ENCODE results near the gene MORN1. TPM values are rescaled to one million over a fixed set of nuclear protein-coding genes. Genes with fewer than 3 reads are reported as not detected.

MORN1 gene
- total and polyA plus RNA-seq, 9 of the 15 experiments (the other 6 are each of a cell fraction or from before 2014, with no cell fraction given), result 0.24 to 9.3 (median 4.2) TPM

- Histone ChIP-seq H3K27me3 (ENCODE audit: control insufficient read depth in 2 of 2, insufficient read depth in 2 of 2, low read length in 2 of 2) (peaks cover 69 to 88% of the 10 kb centered on the region in 2 experiments; a peak in 4 of 5 replicates), H3K4me1 (replicated peaks in 1 of 2; ENCODE audit: control insufficient read depth in 2 of 2, insufficient read depth in 2 of 2, low read length in 2 of 2) (peaks cover 0 to 41% of the 10 kb centered on the region in 2 experiments; a peak in 2 of 5 replicates), H3K9me3 (replicated peaks; ENCODE audit: control insufficient read depth, insufficient read depth, low read depth, low read length) (no peaks in the 10 kb centered on the region), H2AFZ (ENCODE audit: low read depth, low read length) (no peak overlapping the region), H3K79me2 (ENCODE audit: control insufficient read depth, insufficient read depth, low read length) (no peaks in the 10 kb centered on the region), H3K36me3 (ENCODE audit: control insufficient read depth, insufficient read depth, low read length) (no peaks in the 10 kb centered on the region), H3K4me2 (ENCODE audit: insufficient read depth, low read length) (no peak overlapping the region), H3K27ac (ENCODE audit: extremely low read depth, low read depth, low read length) (no peak overlapping the region), H3K9ac (ENCODE audit: insufficient read depth in 1 of 2, low read depth in 2 of 2, low read length in 2 of 2) (no peak overlapping the region), H4K20me1 (replicated peaks; ENCODE audit: control insufficient read depth, insufficient read depth, low read length) (peaks cover 16% of the 10 kb centered on the region), H3K4me3 (no peak overlapping the region), H3K9me1 (ENCODE audit: control insufficient read depth, insufficient read depth, low read length) (no peaks in the 10 kb centered on the region)
- in situ Hi-C loops (cut with MboI), result no loop called here
- ATAC-seq (no peak), DNase-seq (ENCODE audit: extremely low read depth in 1 of 4, low spot score in 3 of 4) (no peak), FAIRE-seq (no peak)
- 28% methylated on average over 29 of the region's 29 CpGs for WGBS (ENCODE audit: insufficient coverage, low coverage, missing lambda C conversion rate)
- intact Hi-C loops (cut with micrococcal nuclease), result no loop called here
- ChIA-PET POLR2A (interaction anchor here (0.7 kb wide), 1 partner anchor 11 kb away, joined by 4 read pairs; no protein-coding TSS in a partner anchor), CTCF (ENCODE audit: low intra/inter-chr PET ratio) (no interaction called here)
- BruUV-seq (replicated peaks), result no TSS peak
- no peak for TF ChIP-seq SNRNP70 (optimal IDR thresholded peaks at IDR 0.05; ENCODE audit: low read depth, low read length)
- no peak for TF ChIP-seq CTBP1 (IDR thresholded peaks at IDR 0.05; ENCODE audit: borderline replicate concordance)
- no peak for TF ChIP-seq NR2F6 (CRISPR knock-in tag; IDR thresholded peaks at IDR 0.05)
- TF ChIP-seq, protein P1, sequence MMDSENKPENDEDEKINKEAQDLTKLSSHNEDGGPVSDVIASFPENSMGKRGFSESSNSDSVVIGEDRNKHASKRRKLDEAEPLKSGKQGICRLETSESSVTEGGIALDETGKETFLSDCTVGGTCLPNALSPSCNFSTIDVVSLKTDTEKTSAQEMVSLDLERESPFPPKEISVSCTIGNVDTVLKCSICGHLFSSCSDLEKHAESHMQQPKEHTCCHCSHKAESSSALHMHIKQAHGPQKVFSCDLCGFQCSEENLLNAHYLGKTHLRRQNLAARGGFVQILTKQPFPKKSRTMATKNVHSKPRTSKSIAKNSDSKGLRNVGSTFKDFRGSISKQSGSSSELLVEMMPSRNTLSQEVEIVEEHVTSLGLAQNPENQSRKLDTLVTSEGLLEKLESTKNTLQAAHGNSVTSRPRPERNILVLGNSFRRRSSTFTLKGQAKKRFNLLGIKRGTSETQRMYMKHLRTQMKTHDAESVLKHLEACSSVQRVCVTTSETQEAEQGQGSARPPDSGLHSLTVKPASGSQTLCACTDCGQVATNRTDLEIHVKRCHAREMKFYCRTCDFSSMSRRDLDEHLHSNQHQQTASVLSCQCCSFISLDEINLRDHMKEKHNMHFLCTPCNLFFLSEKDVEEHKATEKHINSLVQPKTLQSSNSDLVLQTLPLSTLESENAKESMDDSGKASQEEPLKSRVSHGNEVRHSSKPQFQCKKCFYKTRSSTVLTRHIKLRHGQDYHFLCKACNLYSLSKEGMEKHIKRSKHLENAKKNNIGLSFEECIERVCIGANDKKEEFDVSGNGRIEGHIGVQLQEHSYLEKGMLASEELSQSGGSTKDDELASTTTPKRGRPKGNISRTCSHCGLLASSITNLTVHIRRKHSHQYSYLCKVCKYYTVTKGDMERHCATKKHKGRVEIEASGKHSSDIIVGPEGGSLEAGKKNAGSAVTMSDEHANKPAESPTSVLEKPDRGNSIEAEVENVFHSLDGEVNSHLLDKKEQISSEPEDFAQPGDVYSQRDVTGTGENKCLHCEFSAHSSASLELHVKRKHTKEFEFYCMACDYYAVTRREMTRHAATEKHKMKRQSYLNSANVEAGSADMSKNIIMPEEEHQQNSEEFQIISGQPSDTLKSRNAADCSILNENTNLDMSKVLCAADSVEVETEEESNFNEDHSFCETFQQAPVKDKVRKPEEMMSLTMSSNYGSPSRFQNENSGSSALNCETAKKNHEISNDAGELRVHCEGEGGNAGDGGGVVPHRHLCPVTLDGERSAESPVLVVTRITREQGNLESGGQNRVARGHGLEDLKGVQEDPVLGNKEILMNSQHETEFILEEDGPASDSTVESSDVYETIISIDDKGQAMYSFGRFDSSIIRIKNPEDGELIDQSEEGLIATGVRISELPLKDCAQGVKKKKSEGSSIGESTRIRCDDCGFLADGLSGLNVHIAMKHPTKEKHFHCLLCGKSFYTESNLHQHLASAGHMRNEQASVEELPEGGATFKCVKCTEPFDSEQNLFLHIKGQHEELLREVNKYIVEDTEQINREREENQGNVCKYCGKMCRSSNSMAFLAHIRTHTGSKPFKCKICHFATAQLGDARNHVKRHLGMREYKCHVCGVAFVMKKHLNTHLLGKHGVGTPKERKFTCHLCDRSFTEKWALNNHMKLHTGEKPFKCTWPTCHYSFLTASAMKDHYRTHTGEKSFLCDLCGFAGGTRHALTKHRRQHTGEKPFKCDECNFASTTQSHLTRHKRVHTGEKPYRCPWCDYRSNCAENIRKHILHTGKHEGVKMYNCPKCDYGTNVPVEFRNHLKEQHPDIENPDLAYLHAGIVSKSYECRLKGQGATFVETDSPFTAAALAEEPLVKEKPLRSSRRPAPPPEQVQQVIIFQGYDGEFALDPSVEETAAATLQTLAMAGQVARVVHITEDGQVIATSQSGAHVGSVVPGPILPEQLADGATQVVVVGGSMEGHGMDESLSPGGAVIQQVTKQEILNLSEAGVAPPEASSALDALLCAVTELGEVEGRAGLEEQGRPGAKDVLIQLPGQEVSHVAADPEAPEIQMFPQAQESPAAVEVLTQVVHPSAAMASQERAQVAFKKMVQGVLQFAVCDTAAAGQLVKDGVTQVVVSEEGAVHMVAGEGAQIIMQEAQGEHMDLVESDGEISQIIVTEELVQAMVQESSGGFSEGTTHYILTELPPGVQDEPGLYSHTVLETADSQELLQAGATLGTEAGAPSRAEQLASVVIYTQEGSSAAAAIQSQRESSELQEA (IDR thresholded peaks at IDR 0.05; ENCODE audit: low read depth), result no peak
- TF ChIP-seq ZKSCAN1 (IDR thresholded peaks at IDR 0.05; ENCODE audit: low read depth, low read length), result no peak
- no peak for TF ChIP-seq ZNF512 (tag; IDR thresholded peaks at IDR 0.05)
- no peak for TF ChIP-seq ZNF395 (CRISPR knock-in tag; IDR thresholded peaks at IDR 0.05)
- TF ChIP-seq ZNF408 (CRISPR knock-in tag; IDR thresholded peaks at IDR 0.05; ENCODE audit: low read depth), result no peak
Observed at GRCh38 chr1:2344744-2345296, 46.5 kb downstream of the MORN1 start.

Measured in K562 (cell line).